GM13977 (cell line): ENCODE results near the gene SLC12A8.

Source experiments
- DNase-seq: peaks from one replicate; pipeline ENCODE4 v3.0.0; 2012; ENCODE audit warnings: low spot score
- in situ Hi-C: fragments of 300-500 bp; cut with MboI; formaldehyde crosslinking; loops from one replicate; pipeline ENCODE4 v1.12.0; 2022; ENCODE audit warnings: low sequenced_read_pairs, low pct_unique_long_range_greater_than_20kb, mixed read lengths, inconsistent platforms; ENCODE audit not compliant: unreplicated experiment
- TF ChIP-seq, protein P1 (sequence below): IDR thresholded peaks from 2 replicates; pipeline ENCODE4 v1.5.1; 2012; ENCODE audit warnings: mild to moderate bottlenecking, control low read depth; ENCODE audit not compliant: insufficient read depth; ENCODE audit errors: extremely low read depth, missing control alignments

Gene SLC12A8

DNA sequence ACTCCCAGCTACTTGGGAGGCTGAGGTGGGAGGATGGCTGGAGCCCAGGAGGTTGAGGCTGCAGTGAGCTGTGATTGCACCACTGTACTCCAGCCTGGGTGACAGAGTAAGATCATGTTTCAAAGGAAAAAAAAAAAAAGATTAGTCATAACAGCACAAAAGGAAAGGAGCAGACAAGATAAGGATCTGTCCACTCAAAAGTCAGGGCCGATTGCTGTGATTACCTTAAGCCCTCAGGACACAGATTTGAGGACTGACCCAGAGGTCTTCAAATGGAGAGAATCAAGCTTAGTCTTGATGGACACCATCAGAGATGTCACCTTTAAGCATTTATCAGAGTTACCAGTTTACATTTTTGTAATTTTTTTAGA lies 132.9 kb downstream of the SLC12A8 start:
- no peak for DNase-seq
- TF ChIP-seq, protein P1, sequence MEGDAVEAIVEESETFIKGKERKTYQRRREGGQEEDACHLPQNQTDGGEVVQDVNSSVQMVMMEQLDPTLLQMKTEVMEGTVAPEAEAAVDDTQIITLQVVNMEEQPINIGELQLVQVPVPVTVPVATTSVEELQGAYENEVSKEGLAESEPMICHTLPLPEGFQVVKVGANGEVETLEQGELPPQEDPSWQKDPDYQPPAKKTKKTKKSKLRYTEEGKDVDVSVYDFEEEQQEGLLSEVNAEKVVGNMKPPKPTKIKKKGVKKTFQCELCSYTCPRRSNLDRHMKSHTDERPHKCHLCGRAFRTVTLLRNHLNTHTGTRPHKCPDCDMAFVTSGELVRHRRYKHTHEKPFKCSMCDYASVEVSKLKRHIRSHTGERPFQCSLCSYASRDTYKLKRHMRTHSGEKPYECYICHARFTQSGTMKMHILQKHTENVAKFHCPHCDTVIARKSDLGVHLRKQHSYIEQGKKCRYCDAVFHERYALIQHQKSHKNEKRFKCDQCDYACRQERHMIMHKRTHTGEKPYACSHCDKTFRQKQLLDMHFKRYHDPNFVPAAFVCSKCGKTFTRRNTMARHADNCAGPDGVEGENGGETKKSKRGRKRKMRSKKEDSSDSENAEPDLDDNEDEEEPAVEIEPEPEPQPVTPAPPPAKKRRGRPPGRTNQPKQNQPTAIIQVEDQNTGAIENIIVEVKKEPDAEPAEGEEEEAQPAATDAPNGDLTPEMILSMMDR, result no peak
- in situ Hi-C loops, result no loop called here

DNA sequence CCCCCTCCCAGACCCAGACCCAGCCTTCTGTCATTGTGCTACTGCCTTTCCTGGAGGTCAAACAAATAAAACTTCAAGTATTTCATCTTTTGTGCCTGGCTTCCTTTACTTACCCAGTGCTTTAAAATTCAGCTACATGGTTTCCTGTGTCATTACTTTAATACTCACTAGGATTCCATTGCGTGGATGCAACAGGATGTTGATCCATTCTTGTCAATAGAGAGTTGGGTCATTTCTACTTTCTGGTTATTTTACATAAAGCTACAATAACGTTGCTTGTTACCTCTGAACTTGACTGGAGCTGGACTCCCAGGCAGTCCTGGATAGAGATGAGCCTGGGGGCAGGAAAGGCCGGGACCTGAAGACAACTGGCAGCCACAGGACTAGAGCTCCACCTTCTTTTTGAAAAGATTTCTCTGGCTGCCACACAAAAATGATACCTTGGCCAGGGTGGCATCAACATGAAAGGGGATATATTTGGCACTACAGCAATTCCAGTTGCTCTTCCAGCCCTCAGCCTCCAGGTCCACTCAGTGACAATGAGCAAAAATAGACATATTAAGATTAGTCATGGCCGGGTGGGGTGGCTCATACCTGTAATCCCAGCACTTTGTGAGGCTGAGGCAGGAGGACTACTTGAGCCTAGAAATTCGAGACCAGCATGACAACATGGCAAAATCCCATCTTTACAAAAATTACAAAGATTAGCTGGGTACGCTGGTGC lies 133.4 kb downstream of the SLC12A8 start:
- no peak for DNase-seq
- in situ Hi-C loops, result no loop called here
- TF ChIP-seq, protein P1, result no peak

DNA sequence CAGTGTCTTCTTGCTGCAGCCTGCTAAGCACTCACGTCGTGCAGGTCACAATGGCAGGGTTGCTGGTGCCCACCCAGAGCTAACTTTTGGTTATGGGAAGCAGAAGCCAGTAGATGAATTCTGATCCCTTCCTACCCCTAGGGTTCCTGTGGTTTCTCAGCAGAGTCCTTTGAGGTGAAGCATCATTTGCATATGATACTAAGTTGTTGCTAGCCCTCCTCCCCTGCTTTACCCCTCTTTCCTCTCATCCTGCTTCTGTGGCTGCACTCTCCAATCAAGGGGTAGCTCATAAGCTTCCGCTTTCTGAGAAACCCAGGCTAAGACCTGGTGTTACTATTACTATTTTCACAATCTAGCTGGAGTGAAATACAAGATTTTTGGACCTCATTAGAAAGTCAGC lies 134.7 kb downstream of the SLC12A8 start:
- DNase-seq, result no peak
- in situ Hi-C loops, result no loop called here
- TF ChIP-seq, protein P1, result no peak

DNA sequence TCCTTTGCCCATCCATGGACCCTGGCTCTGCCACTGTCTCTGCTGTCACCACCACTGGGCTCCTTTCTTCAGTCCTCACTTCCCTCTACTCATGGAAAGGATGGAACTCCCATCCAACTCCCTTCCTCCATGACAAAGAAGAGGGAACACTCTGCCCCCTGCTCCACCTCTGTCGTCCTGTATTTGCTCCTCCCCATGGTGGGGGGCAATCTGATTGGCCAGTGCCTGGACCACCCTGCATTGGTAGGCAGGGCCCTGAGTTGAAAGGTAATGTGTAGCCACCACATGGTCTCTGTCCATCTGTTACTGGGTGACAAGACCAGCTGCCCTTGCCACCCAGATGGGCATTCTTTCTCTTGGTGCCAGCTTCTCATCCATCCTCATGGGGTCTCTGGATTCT lies 136.1 kb downstream of the SLC12A8 start:
- DNase-seq, result no peak
- in situ Hi-C loops, result no loop called here

DNA sequence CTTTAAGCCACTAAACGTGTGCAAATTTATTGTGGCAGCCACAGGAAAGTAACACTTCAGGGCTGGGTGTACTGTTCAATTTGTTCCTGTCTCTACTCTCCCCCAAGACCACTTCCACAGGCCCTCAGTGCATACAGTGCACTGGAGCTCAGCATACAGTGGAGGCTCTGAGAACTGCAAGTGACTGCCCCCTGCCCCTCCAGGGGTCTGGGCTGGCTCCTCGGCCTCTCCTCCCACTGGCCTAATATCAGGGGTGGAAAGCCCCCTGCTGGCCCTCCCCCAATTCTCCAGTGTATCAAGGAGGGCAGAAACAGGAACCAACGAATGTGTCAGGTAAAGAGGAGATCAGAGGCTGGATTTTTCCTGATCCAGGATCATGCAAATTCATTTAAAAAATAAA lies 136.8 kb downstream of the SLC12A8 start:
- TF ChIP-seq, protein P1, result no peak
- no peak for DNase-seq
- in situ Hi-C loops, result no loop called here

More for the DNA sequence above, 136.1 kb downstream of the SLC12A8 start:
- TF ChIP-seq, protein P1, result no peak

DNA sequence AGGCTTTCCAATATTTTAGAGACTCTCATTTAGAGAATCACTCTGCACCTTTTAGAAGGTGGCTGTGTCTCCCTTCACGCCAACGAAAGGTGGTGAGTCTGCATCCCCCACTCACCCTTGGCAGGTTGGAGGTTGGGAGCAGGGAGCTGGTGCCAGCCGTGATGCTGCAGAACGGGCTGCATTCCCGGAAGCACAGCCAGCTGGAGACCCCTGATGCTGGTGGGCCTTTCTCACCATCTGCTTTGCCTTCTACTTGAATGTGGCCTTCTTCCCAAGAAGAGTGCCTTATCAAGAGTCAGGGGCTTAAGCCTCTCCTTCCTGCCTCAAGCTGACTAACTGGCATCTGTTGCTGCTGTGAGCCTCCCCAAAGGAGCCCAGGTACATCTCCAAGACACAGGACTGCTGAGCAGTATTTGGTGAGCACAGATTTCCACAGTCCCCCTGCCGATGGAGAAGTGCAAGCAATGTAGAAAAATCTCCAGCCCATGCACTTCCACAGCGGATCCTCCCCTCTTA lies 139.1 kb downstream of the SLC12A8 start:
- no peak for DNase-seq
- TF ChIP-seq, protein P1, result no peak
- in situ Hi-C loops, result no loop called here
